ENCODE results near the gene PRR33.
A peak's percentile ranks its signal among the peaks of the same experiment; 100 is the strongest.
"Not testable (repeated sequence)": the region's sequence is repeated elsewhere in the genome, so short reads cannot be mapped to it uniquely, and the experiment has no call there.

The PRR33 gene

GRCh38 chr11:1891831-1892115 lies at the start of gene PRR33:
PRR33 (minus strand) TSS chr11:1891895; CDS start chr11:1890584, 1,311 bp downstream.
- DNase-seq = no peak

- DNase-seq = not testable (repeated sequence)
Measured at GRCh38 chr11:1939788-1940187, 48.1 kb upstream of the PRR33 start.

GRCh38 chr11:1939006-1939625 lies 47.4 kb upstream of the PRR33 start:
- no peak for DNase-seq

GRCh38 chr11:1938343-1939005 lies 46.8 kb upstream of the PRR33 start:
- DNase-seq = no peak

- no peak for DNase-seq
Measured at GRCh38 chr11:1937616-1938342, 46.1 kb upstream of the PRR33 start.

- peak; percentile 75 for DNase-seq
Measured at GRCh38 chr11:1936781-1937615, 45.3 kb upstream of the PRR33 start.

- DNase-seq = no peak
Measured at GRCh38 chr11:1936072-1936780, 44.5 kb upstream of the PRR33 start.

GRCh38 chr11:1935156-1936071 lies 43.7 kb upstream of the PRR33 start:
- DNase-seq = no peak

GRCh38 chr11:1934335-1935155 lies 42.9 kb upstream of the PRR33 start:
- DNase-seq = no peak

- no peak for DNase-seq
Measured at GRCh38 chr11:1933416-1934334, 42.0 kb upstream of the PRR33 start.

GRCh38 chr11:1932681-1933080 lies 41.0 kb upstream of the PRR33 start:
- no peak for DNase-seq

- no peak for DNase-seq
Measured at GRCh38 chr11:1932105-1932480, 40.4 kb upstream of the PRR33 start.

- DNase-seq = peak; percentile 44
Measured at GRCh38 chr11:1931341-1932104, 39.8 kb upstream of the PRR33 start.

- no peak for DNase-seq
Measured at GRCh38 chr11:1930462-1930830, 38.8 kb upstream of the PRR33 start.

- no peak for DNase-seq
Measured at GRCh38 chr11:1929621-1930461, 38.1 kb upstream of the PRR33 start.

GRCh38 chr11:1928891-1929541 lies 37.3 kb upstream of the PRR33 start:
- no peak for DNase-seq

GRCh38 chr11:1928470-1928890 lies 36.8 kb upstream of the PRR33 start:
- peak; percentile 67 for DNase-seq

Data from islet precursor cell (in vitro differentiated cells).